ENCODE results near the gene COL8A1.

The COL8A1 gene

DNA sequence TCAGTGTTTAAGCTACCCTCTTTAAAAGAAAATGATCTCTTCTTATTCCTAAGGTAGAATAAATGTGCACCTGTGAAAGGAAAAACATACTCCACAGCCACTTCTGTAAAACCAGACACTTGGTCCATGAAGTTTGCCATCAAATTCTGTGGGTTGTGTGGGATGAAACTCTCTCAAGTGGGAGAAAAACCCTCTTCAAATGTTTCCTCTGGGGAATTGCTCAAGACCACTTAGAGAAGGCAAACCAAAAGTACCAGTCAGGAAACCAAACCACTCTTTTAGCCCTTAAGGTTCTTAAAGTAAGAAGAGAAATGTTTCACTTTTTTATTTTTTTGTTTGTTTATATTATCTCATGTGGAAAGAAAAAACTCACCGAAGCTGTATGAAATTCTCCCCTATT, 1.2 kb downstream of the COL8A1 start:
- DNase-seq (ENCODE audit: low spot score): no peak

DNA sequence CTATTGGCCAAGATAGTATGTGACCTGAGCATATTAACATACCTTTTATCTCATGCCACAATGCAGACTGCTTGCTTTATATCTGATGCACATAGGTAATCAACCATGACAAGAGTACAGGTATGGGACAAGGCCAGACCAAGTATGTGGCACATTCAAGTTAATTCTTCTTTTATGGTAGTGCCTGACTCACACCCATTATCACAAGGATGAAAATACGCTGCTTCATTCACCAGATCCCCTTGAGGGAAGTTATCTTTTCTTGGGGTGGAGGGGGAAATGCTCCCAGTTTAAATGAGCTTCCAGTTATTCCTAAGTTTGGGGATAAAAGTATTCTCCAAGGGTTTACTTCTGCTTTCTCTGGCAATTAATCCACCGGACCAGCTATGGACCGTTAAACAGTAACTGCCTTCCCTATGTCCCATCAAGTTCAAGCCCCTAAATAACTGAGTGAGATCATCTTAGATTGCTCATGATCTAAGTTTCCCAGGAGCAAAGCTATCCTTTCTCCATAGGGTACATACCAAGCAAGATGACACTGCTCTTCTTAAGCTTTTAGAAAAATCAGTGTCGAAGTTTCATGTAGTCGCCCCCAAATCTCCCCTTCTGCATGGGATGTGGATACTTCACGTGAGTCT, 1.9 kb downstream of the COL8A1 start:
- DNase-seq (ENCODE audit: low spot score): no peak

DNA sequence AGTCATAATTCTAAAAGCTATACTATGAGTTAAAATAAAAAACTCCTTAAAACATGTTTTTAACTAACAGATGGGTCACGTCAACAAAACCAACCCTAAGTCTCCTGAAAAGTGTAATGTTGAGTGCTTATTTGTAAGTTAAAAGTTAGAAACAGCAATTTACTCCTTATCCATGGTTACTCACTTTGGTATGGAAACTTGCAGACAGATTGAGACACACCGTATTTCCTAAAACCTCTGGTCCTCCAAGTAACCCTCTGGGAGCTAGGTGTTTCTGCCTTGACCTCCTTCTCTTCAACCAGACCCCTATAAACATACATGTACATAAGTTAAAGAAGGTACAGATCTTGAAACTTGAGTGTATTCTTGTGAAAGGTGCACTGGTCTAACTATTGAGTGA, 3.1 kb downstream of the COL8A1 start:
- no peak for DNase-seq (ENCODE audit: low spot score)

DNA sequence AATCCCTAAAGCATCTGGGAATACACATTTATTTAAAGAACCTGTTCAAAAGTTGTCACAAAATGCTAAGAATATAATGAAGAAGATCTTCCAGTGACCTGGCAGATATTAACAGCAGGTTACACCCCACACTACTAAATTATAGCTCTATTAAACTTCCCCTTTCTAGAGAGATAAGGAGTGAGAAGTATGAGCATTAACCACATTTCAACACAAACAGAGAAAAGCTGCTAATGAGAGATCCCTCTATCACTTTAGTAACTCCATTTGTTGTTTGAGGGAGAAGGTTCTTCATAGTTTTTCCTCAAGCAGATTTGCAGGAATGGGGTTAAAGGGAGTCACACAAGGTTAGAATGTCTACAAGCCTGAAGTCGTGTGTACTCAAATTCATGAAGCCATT, 3.6 kb downstream of the COL8A1 start:
- DNase-seq (ENCODE audit: low spot score): no peak

GRCh38 chr3:99644017-99644416, 5.6 kb downstream of the COL8A1 start:
- DNase-seq (ENCODE audit: low spot score): no peak

GRCh38 chr3:99644746-99645145, 6.4 kb downstream of the COL8A1 start:
- DNase-seq (ENCODE audit: low spot score): no peak

- DNase-seq (ENCODE audit: low spot score): peak; percentile 5
These were observed 7.1 kb downstream of the COL8A1 start for GRCh38 chr3:99645277-99646106.

DNA sequence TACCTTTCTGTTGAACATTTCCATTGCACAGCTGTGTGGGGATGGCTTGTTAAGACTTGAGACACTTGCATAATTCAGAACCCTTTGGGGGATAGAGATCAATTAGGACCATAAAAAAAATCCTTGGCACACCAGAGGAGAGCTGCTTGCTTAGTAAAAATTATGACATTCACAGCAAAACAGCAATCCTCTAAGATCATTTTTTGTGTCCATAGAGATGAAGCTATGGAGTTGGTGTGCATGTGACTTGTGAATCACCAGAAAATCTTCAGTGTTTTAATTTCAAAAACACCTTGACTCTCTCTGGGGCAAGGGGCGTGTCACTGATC, 7.7 kb downstream of the COL8A1 start:
- DNase-seq (ENCODE audit: low spot score): no peak

GRCh38 chr3:99647081-99647480, 8.7 kb downstream of the COL8A1 start:
- DNase-seq (ENCODE audit: low spot score): no peak

DNA sequence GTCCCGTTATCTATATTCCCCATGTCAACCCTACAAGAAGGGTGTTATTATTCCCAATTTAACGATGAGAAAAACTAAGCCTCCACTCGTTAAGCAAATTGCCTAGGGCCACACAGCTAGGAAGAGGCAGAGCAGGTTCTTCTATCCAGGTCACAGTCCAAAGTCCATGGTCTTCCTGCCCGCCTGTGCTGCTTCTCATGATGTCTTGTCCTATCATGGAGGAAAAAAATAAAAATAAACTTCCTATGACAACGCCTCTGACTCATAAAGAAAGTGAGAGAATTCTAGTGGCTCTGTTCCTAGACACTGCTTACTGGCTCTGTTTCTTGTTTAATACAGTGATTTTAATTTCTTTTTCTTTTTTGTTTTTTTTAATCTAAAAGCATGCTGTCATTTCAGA, 9.7 kb downstream of the COL8A1 start:
- DNase-seq (ENCODE audit: low spot score): peak; percentile 9

- no peak for DNase-seq (ENCODE audit: low spot score)
These were observed 10.1 kb downstream of the COL8A1 start for GRCh38 chr3:99648516-99648915.

- peak; percentile 20 for DNase-seq (ENCODE audit: low spot score)
These were observed 13.1 kb downstream of the COL8A1 start for GRCh38 chr3:99651531-99651930.

DNA sequence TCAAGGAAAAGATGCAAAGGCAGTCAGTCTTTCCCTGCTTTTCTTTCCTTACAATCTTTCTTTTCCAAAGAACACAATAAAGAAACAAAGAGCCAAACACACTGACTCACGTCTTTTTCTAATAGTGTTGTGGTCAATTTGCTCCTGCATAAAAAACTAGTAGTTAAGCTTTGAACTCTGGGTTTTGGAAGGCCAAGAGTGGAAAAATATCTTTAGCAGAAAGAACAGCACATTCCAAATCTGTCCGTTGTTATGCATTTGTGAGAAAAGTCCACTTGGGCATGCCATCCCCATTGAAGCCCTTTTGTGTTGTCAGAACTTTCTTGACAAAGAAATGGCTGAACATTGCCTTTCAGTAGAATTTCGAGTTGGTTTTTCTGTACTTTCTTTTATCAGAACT, 18.2 kb downstream of the COL8A1 start:
- DNase-seq (ENCODE audit: low spot score): no peak

- no peak for DNase-seq (ENCODE audit: low spot score)
These were observed 19.9 kb downstream of the COL8A1 start for GRCh38 chr3:99658274-99658673.

DNA sequence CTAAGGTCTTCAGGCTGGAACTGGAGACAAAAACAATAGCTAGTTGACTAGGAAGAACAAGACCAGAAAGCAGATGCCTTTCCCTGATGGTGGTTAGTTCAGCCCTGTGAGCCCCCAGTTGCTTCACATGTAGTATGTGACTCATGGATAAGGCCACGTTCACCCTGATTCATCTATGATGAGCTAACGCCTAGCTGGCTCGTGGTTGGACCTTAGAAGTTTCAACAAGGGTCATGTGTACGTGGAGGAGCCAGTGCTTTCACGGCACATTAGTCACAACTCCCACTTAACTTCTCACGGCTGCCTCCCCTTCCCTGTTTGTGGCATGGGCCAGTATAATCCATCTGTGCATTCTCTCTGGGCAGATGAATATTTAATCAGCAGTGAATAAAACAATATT, 20.6 kb downstream of the COL8A1 start:
- DNase-seq (ENCODE audit: low spot score): peak; percentile 44

DNA sequence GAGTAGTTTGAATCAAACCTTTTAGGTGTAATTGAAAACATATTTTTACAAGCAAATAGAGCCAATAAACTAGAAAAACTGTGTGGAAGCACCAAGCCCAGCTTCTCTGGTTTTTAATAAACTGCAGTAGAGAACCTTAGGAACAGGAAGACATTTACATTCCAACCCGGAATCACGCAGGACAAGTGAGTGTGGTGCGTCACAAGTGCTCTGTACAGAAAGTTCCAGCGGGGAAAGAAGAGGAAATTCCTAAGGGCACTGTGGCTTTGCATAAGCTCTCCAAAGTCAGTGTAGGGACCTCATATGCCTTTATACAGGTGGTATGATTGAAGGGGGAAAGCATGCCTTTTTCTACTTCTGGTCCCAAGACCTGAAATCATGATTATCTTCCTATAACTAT, 21.6 kb downstream of the COL8A1 start:
- no peak for DNase-seq (ENCODE audit: low spot score)

- no peak for DNase-seq (ENCODE audit: low spot score)
These were observed 24.6 kb downstream of the COL8A1 start for GRCh38 chr3:99662838-99663570.

GRCh38 chr3:99663977-99664376, 25.6 kb downstream of the COL8A1 start:
- no peak for DNase-seq (ENCODE audit: low spot score)

DNA sequence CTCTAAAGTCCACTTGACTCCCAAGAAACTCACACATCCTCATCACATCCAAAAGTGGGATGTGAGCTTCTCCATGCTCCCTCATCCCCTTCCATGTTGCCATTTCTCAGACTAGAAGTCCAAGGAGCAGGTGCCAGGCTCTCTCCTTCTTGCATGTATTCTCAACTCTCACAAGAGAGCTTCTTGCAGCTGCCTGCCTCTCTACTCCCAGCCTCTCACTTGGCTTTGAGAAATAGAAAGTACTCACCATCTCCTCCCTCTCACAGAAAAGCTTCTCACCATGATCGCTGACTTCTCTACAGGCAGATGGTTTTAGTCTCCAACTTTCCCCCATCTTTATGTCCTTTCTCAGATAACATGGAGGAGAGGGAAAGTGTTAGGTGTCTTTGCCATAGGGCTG, 26.6 kb downstream of the COL8A1 start:
- DNase-seq (ENCODE audit: low spot score): no peak

DNA sequence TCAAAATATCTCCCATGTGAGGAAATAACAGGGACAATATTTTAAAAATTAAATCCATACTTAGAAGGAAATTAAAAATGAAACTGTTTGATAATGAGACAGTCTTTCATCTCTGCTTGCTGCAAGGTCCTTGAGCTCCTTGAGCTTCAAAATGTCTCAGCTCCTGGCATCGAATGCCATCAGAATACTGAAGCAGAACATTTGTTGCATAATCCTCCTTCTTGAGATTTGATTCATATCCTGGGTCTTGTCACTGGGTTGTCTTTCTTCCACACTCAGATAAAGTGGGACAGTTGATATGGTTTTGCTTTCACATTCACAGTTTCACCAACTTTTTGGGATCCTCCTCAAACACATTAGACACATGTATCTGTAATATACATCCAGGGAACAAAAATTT, 27.8 kb downstream of the COL8A1 start:
- no peak for DNase-seq (ENCODE audit: low spot score)

DNA sequence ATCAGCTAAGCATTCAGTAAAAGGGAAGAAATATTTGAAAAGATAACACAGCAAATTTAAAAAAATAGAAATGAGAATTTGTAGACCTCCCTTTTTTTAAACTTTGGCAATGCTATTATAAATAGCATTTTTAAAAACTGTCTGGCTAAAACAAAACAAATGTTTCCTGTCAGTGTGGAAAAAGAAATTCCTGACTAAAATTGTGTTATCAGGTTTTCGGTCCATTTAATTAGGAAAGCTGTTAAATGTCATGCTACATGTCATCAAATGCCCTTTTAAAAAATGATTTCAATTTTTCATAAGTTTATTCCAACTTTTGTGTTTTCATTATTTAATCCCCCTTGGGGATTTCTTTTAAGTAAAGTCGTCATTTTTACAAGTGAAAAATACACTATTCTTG, 29.6 kb downstream of the COL8A1 start:
- no peak for DNase-seq (ENCODE audit: low spot score)

GRCh38 chr3:99669879-99670555, 31.6 kb downstream of the COL8A1 start:
- DNase-seq (ENCODE audit: low spot score): no peak

GRCh38 chr3:99670556-99670950, 32.2 kb downstream of the COL8A1 start:
- DNase-seq (ENCODE audit: low spot score): no peak

All from SW480 (cell line).